ENCODE measurements around the gene HOXD8.

The HOXD8 gene

GRCh38 chr2:176103742-176104315 lies 25.7 kb upstream of the HOXD8 start:
- DNase-seq, result no peak

- peak; percentile 44 for DNase-seq
Observed at GRCh38 chr2:176104316-176105077, 25.0 kb upstream of the HOXD8 start.

- DNase-seq, result no peak
Observed at GRCh38 chr2:176105078-176105729, 24.3 kb upstream of the HOXD8 start.

GRCh38 chr2:176105730-176106580 lies 23.6 kb upstream of the HOXD8 start:
- no peak for DNase-seq

- DNase-seq, result no peak
Observed at GRCh38 chr2:176106581-176107539, 22.6 kb upstream of the HOXD8 start, which contains the start of gene HOXD11. HOXD11 (plus strand) TSS chr2:176107280; CDS start chr2:176107356, 76 bp downstream.

GRCh38 chr2:176107731-176108181 lies 21.7 kb upstream of the HOXD8 start:
- no peak for DNase-seq

- DNase-seq, result no peak
Observed at GRCh38 chr2:176109192-176109901, 20.2 kb upstream of the HOXD8 start.

- DNase-seq, result no peak
Observed at GRCh38 chr2:176109946-176110345, 19.6 kb upstream of the HOXD8 start.

GRCh38 chr2:176110415-176111308 lies 18.8 kb upstream of the HOXD8 start:
- no peak for DNase-seq

GRCh38 chr2:176111309-176111663 lies 18.2 kb upstream of the HOXD8 start:
- peak; percentile 54 for DNase-seq

- DNase-seq, result no peak
Observed at GRCh38 chr2:176111846-176112374, 17.6 kb upstream of the HOXD8 start.

GRCh38 chr2:176112375-176113302 lies 16.9 kb upstream of the HOXD8 start:
- DNase-seq, result no peak

- no peak for DNase-seq
Observed at GRCh38 chr2:176114120-176114929, 15.2 kb upstream of the HOXD8 start.

GRCh38 chr2:176114930-176115625 lies 14.4 kb upstream of the HOXD8 start:
- no peak for DNase-seq

- DNase-seq, result no peak
Observed at GRCh38 chr2:176115883-176116813, 13.4 kb upstream of the HOXD8 start, which contains the start of gene HOXD10. HOXD10 (plus strand) TSS chr2:176116778; CDS start chr2:176116834, 56 bp downstream.

Data from activated CD4-positive, alpha-beta T cell treated with anti-CD3 and anti-CD28 coated beads for 48 hours (primary cell).